Thymus (tissue), 11 donors: ENCODE results near the gene CCDC159. TPM values are rescaled to one million over a fixed set of nuclear protein-coding genes. Genes with fewer than 3 reads are reported as not detected.

ENCODE experiments used
- DNase-seq, 9 donors: peaks; one replicate each; pipeline ENCODE4 v3.0.0-alpha.2; 2013; ENCODE audit warnings: low spot score in 9 of 9, low read depth in 6 of 9, missing footprints in 1 of 9
- H3K27ac ChIP-seq, 2 donors: one replicate each; pipeline ENCODE4 v1.5.1; 2013; ENCODE audit warnings: control low read depth in 1 of 2, low read depth in 1 of 2, low read length in 1 of 2, mild to moderate bottlenecking in 1 of 2, moderate library complexity in 1 of 2
- H3K27me3 ChIP-seq, 2 donors: one replicate each; pipeline ENCODE4 v1.5.1; 2013; ENCODE audit warnings: low read length in 1 of 2; ENCODE audit not compliant: control insufficient read depth in 2 of 2, insufficient read depth in 1 of 2
- H3K36me3 ChIP-seq, 2 donors: one replicate each; pipeline ENCODE4 v1.5.1; 2013; ENCODE audit warnings: low read length in 1 of 2, mild to moderate bottlenecking in 1 of 2, moderate library complexity in 1 of 2; ENCODE audit not compliant: control insufficient read depth in 2 of 2, insufficient read depth in 2 of 2
- H3K4me1 ChIP-seq, 2 donors: one replicate each; pipeline ENCODE4 v1.5.1; 2013; ENCODE audit warnings: low read length in 2 of 2; ENCODE audit not compliant: control insufficient read depth in 2 of 2, insufficient read depth in 2 of 2
- H3K4me3 ChIP-seq, 2 donors: one replicate each; pipeline ENCODE4 v1.5.1; 2013; ENCODE audit warnings: low read length in 2 of 2, control low read depth in 1 of 2, mild to moderate bottlenecking in 1 of 2
- H3K9me3 ChIP-seq, 2 donors: one replicate each; pipeline ENCODE4 v1.5.1; 2013; ENCODE audit warnings: low read length in 1 of 2, mild to moderate bottlenecking in 1 of 2; ENCODE audit not compliant: control insufficient read depth in 2 of 2, insufficient read depth in 1 of 2
- WGBS: extraction: QIAGEN DNeasy Blood & Tissue Kit; methylation state at CpG from one replicate; pipeline ENCODE4 v1.1.7; 2013; 5-methylcytosine and 5-hydroxymethylcytosine counted together
- polyA plus RNA-seq: library from polyadenylated mRNA; stranded (reverse); fragments of 200-250 nt; gene quantifications from one replicate; pipeline ENCODE4 v1.2.3, GENCODE V29; 2013
- total RNA-seq: library from RNA; stranded (reverse); fragments of 120-200 nt; gene quantifications from one replicate; pipeline ENCODE4 v1.2.4, GENCODE V29; 2013
- donor health status: healthy.

The CCDC159 gene
- total and polyA plus RNA-seq, 2 donors = 9.4 to 56.9 TPM

- H3K27ac ChIP-seq = no peak overlapping the region
- no peak for DNase-seq
- no peaks in the 10 kb centered on the region for H3K9me3 ChIP-seq
- peaks cover 0 to 6% of the 10 kb centered on the region in 2 donors for H3K27me3 ChIP-seq
- no peaks in the 10 kb centered on the region for H3K4me1 ChIP-seq
- H3K36me3 ChIP-seq = no peaks in the 10 kb centered on the region
- H3K4me3 ChIP-seq = no peak overlapping the region
- WGBS = 95% methylated on average over 9 of the region's 9 CpGs
Measured at GRCh38 chr19:11399667-11400066, 53.3 kb downstream of the CCDC159 start.

- WGBS = 94% methylated on average over 1 of the region's 1 CpG
- no peak for DNase-seq
Measured at GRCh38 chr19:11400798-11401197, 54.5 kb downstream of the CCDC159 start.

DNA sequence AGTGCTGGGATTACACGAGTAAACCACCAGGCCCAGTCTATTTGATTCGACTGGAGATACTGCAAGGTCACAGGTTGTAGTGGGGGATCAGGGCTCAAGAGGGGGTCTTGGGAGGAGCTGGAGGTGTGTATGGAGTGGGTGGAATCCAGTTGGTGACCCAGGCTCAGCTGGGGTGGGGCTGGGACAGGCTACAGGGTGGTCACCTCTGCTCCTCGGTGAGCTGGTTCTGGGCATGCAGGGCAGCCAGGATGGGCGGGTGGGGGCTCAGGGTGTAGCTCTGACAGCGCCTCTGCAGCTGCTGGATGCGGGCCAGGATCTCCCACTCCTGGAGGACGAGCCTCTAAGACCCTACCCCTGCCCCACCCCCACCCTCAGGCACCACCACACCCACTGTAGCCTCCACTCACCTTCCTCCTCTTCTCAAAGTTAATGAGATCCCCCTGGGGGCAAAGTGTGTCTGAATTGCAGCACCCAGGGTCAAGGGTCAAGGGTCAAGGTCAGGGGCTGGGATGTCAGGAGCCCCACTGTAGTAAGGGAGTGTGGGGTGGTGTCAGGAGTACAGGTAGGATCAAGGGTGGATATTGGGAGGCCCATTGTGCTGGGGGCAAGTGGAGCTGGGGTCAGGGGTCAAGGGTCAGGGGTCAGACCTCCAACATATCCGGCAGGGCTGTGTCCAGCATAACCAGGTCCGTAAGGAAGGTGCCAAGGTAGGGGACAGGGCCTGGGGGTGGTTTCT, 55.7 kb downstream of the CCDC159 start:
- WGBS = 91% methylated on average over 9 of the region's 9 CpGs
- DNase-seq = no peak
- Histone ChIP-seq H3K4me1 (peaks cover 0 to 6% of the 10 kb centered on the region in 2 donors), H3K36me3 (no peaks in the 10 kb centered on the region), H3K27me3 (peaks cover 0 to 26% of the 10 kb centered on the region in 2 donors), H3K27ac (no peak overlapping the region), H3K4me3 (no peak overlapping the region), H3K9me3 (no peaks in the 10 kb centered on the region)

More at GRCh38 chr19:11400798-11401197, 54.5 kb downstream of the CCDC159 start:
- Histone ChIP-seq H3K4me1 (no peaks in the 10 kb centered on the region), H3K9me3 (no peaks in the 10 kb centered on the region), H3K4me3 (no peak overlapping the region), H3K27me3 (peaks cover 0 to 15% of the 10 kb centered on the region in 2 donors), H3K36me3 (no peaks in the 10 kb centered on the region), H3K27ac (no peak overlapping the region)

Other genes starting within 250 kb of the CCDC159 start
- gene SPC24, start 190.7 kb upstream of the CCDC159 start, total RNA-seq = 46.1 TPM
- gene SPC24, start 190.7 kb upstream of the CCDC159 start, polyA plus RNA-seq = 4.0 TPM
- 12.3 TPM for gene KANK2, start 149.0 kb upstream of the CCDC159 start, total RNA-seq
- 18.3 TPM for gene KANK2, start 149.0 kb upstream of the CCDC159 start, polyA plus RNA-seq
- not detected for gene ANGPTL8, start 106.9 kb upstream of the CCDC159 start, total RNA-seq
- gene ANGPTL8, start 106.9 kb upstream of the CCDC159 start, polyA plus RNA-seq = 0.16 TPM
- 3.9 TPM for gene DOCK6, start 84.0 kb upstream of the CCDC159 start, total RNA-seq
- 20.8 TPM for gene DOCK6, start 84.0 kb upstream of the CCDC159 start, polyA plus RNA-seq
- gene TSPAN16, start 50.4 kb upstream of the CCDC159 start, total RNA-seq = not detected
- gene TSPAN16, start 50.4 kb upstream of the CCDC159 start, polyA plus RNA-seq = not detected
- gene RAB3D, start 6.9 kb upstream of the CCDC159 start, total RNA-seq = 5.1 TPM
- gene RAB3D, start 6.9 kb upstream of the CCDC159 start, polyA plus RNA-seq = 7.8 TPM
- gene TMEM205, start 251 bp upstream of the CCDC159 start, total RNA-seq = 54.5 TPM
- 75.2 TPM for gene TMEM205, start 251 bp upstream of the CCDC159 start, polyA plus RNA-seq
- gene PLPPR2, start 8.9 kb downstream of the CCDC159 start, total RNA-seq = 1.3 TPM
- gene PLPPR2, start 8.9 kb downstream of the CCDC159 start, polyA plus RNA-seq = 9.7 TPM
- gene SWSAP1, start 28.1 kb downstream of the CCDC159 start, total RNA-seq = 3.3 TPM
- 5.9 TPM for gene SWSAP1, start 28.1 kb downstream of the CCDC159 start, polyA plus RNA-seq
- gene EPOR, start 37.8 kb downstream of the CCDC159 start, total RNA-seq = 3.1 TPM
- 5.0 TPM for gene EPOR, start 37.8 kb downstream of the CCDC159 start, polyA plus RNA-seq
- 0.28 TPM for gene RGL3, start 72.8 kb downstream of the CCDC159 start, total RNA-seq
- gene RGL3, start 72.8 kb downstream of the CCDC159 start, polyA plus RNA-seq = 5.3 TPM
- gene ODAD3, start 88.6 kb downstream of the CCDC159 start, total RNA-seq = 0.09 TPM
- 0.64 TPM for gene ODAD3, start 88.6 kb downstream of the CCDC159 start, polyA plus RNA-seq
- 62.9 TPM for gene PRKCSH, start 89.1 kb downstream of the CCDC159 start, total RNA-seq
- gene PRKCSH, start 89.1 kb downstream of the CCDC159 start, polyA plus RNA-seq = 108 TPM
- 0.09 TPM for gene ELAVL3, start 134.5 kb downstream of the CCDC159 start, total RNA-seq
- gene ELAVL3, start 134.5 kb downstream of the CCDC159 start, polyA plus RNA-seq = 0.05 TPM
- 6.9 TPM for gene ZNF653, start 159.3 kb downstream of the CCDC159 start, total RNA-seq
- gene ZNF653, start 159.3 kb downstream of the CCDC159 start, polyA plus RNA-seq = 14.1 TPM
- 26.3 TPM for gene ECSIT, start 182.6 kb downstream of the CCDC159 start, total RNA-seq
- 31.0 TPM for gene ECSIT, start 182.6 kb downstream of the CCDC159 start, polyA plus RNA-seq
- gene CNN1, start 192.3 kb downstream of the CCDC159 start, total RNA-seq = 0.47 TPM
- 51.8 TPM for gene CNN1, start 192.3 kb downstream of the CCDC159 start, polyA plus RNA-seq
- gene ELOF1, start 212.7 kb downstream of the CCDC159 start, total RNA-seq = 54.9 TPM
- gene ELOF1, start 212.7 kb downstream of the CCDC159 start, polyA plus RNA-seq = 62.4 TPM
- gene ACP5, start 231.1 kb downstream of the CCDC159 start, total RNA-seq = 34.4 TPM
- gene ACP5, start 231.1 kb downstream of the CCDC159 start, polyA plus RNA-seq = 48.2 TPM